CD4-positive, alpha-beta T cell treated with Interleukin-6 at 100 ng/mL for 8 hours (primary cell): ENCODE measurements around the gene LSM4.

ENCODE experiments used
- DNase-seq: peaks from one replicate; pipeline ENCODE4 v3.0.0-alpha.2; 2020; ENCODE audit warnings: mixed read lengths, low spot score

LSM4 gene

GRCh38 chr19:18292810-18293641 is 29.9 kb downstream of the LSM4 start:
- peak; percentile 15 for DNase-seq

GRCh38 chr19:18292462-18292809 is 30.4 kb downstream of the LSM4 start:
- no peak for DNase-seq

- peak; percentile 79 for DNase-seq
Measured at GRCh38 chr19:18291590-18292461, 31.1 kb downstream of the LSM4 start.

GRCh38 chr19:18291019-18291524 is 31.8 kb downstream of the LSM4 start:
- DNase-seq, result no peak

- peak; percentile 76 for DNase-seq
Measured at GRCh38 chr19:18290302-18291018, 32.4 kb downstream of the LSM4 start.

GRCh38 chr19:18289471-18290301 is 33.2 kb downstream of the LSM4 start:
- DNase-seq, result no peak

GRCh38 chr19:18287836-18288772 is 34.8 kb downstream of the LSM4 start:
- no peak for DNase-seq

GRCh38 chr19:18286973-18287635 is 35.8 kb downstream of the LSM4 start:
- DNase-seq, result no peak

GRCh38 chr19:18284712-18285360 is 38.0 kb downstream of the LSM4 start:
- DNase-seq, result peak; percentile 14

- no peak for DNase-seq
Measured at GRCh38 chr19:18283338-18283737, 39.5 kb downstream of the LSM4 start.

GRCh38 chr19:18282788-18283141 is 40.1 kb downstream of the LSM4 start:
- DNase-seq, result no peak

- DNase-seq, result no peak
Measured at GRCh38 chr19:18282021-18282787, 40.7 kb downstream of the LSM4 start.

- DNase-seq, result peak; percentile 96
Measured at GRCh38 chr19:18281082-18282020, 41.5 kb downstream of the LSM4 start, which contains the start of gene JUND. Gene JUND, minus strand, starts transcription at chr19:18281622. Its CDS starts 138 bp downstream, at chr19:18281484.

GRCh38 chr19:18280247-18281081 is 42.4 kb downstream of the LSM4 start:
- DNase-seq, result peak; percentile 88

- DNase-seq, result peak; percentile 95
Measured at GRCh38 chr19:18279516-18280246, 43.2 kb downstream of the LSM4 start.

- no peak for DNase-seq
Measured at GRCh38 chr19:18279266-18279515, 43.7 kb downstream of the LSM4 start.
